Measurements from ENCODE around the gene REEP3.

DNA sequence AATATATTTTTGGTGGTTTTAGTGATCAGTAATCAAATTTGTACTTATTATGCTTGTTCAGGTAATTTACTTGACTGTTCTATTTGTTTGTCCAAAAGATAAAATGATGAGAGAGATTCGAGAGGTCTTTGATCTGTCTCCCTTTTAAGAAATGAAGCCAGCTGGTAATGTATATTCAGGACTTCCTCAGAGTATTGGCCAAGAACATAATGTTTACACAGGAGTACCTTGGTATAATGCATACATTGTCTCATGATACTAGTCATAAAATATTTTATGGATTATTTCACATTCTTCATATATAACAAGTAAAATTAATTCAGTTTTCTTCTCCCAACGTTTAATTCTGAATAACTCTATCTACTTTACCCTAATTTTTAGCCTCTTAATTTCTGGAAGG is 100.9 kb downstream of the REEP3 start:
- TF ChIP-seq CTCF (IDR thresholded peaks at IDR 0.05) (no peak), POLR2A (IDR thresholded peaks at IDR 0.05) (no peak), EP300 (IDR thresholded peaks at IDR 0.05) (no peak)
